Measurements from ENCODE around the gene IDS.
"Not testable (repeated sequence)": the region's sequence is repeated elsewhere in the genome, so short reads cannot be mapped to it uniquely, and the experiment has no call there.

Gene IDS

GRCh38 chrX:149504915-149505651, at the start of gene IDS:
Gene IDS (minus strand): TSS chrX:149505306. CDS start chrX:149505137, 169 bp downstream.
- peak; percentile 81 for DNase-seq

- DNase-seq = not testable (repeated sequence)
Measured at GRCh38 chrX:149551939-149552248, 46.8 kb upstream of the IDS start.

- DNase-seq = not testable (repeated sequence)
Measured at GRCh38 chrX:149551245-149551938, 46.3 kb upstream of the IDS start.

- not testable (repeated sequence) for DNase-seq
Measured at GRCh38 chrX:149550454-149550853, 45.3 kb upstream of the IDS start.

GRCh38 chrX:149549701-149550100, 44.6 kb upstream of the IDS start, which contains the start of gene HSFX3:
Gene HSFX3 (minus strand): TSS chrX:149549924. CDS start chrX:149549852, 72 bp downstream.
- DNase-seq = not testable (repeated sequence)

- not testable (repeated sequence) for DNase-seq
Measured at GRCh38 chrX:149547782-149548181, 42.7 kb upstream of the IDS start.

GRCh38 chrX:149546962-149547361, 41.9 kb upstream of the IDS start:
- DNase-seq = not testable (repeated sequence)

GRCh38 chrX:149545545-149546543, 40.7 kb upstream of the IDS start:
- peak; percentile 4 for DNase-seq

GRCh38 chrX:149541521-149542047, 36.5 kb upstream of the IDS start:
- DNase-seq = no peak

- DNase-seq = peak; percentile 95
Measured at GRCh38 chrX:149540621-149541520, 35.8 kb upstream of the IDS start, which contains the start of gene EOLA1. Gene EOLA1 (plus strand): TSS chrX:149541012. CDS start chrX:149545631, 4,619 bp downstream.

GRCh38 chrX:149540131-149540620, 35.1 kb upstream of the IDS start:
- peak; percentile 89 for DNase-seq

- peak; percentile 92 for DNase-seq
Measured at GRCh38 chrX:149539283-149540130, 34.4 kb upstream of the IDS start.

GRCh38 chrX:149537474-149537873, 32.4 kb upstream of the IDS start:
- DNase-seq = not testable (repeated sequence)

- DNase-seq = not testable (repeated sequence)
Measured at GRCh38 chrX:149534926-149535602, 30.0 kb upstream of the IDS start.

- DNase-seq = not testable (repeated sequence)
Measured at GRCh38 chrX:149533999-149534398, 28.9 kb upstream of the IDS start.

- not testable (repeated sequence) for DNase-seq
Measured at GRCh38 chrX:149532868-149533267, 27.8 kb upstream of the IDS start.

GRCh38 chrX:149531599-149531998, 26.5 kb upstream of the IDS start:
- DNase-seq = no peak

GRCh38 chrX:149528381-149528780, 23.3 kb upstream of the IDS start:
- no peak for DNase-seq

GRCh38 chrX:149527705-149528104, 22.6 kb upstream of the IDS start:
- peak; percentile 30 for DNase-seq
